DOHH2 (cell line): ENCODE results near the gene MYL12B.

ENCODE experiments used
- EZH2phosphoT487 ChIP-seq: fragments of 200-600 bp; sonication (generic); IDR thresholded peaks from 2 replicates; pipeline ENCODE4 v1.6.1; 2017; ENCODE audit warnings: borderline replicate concordance, mild to moderate bottlenecking, antibody characterized with exemption, low read length, moderate library complexity, mixed read lengths
- TF ChIP-seq, protein P1 (sequence below): fragments of 200-600 bp; sonication (generic); IDR thresholded peaks from one replicate; pipeline ENCODE4 v1.5.1; 2014; ENCODE audit warnings: antibody characterized with exemption, mild to moderate bottlenecking, low read depth, low read length; ENCODE audit not compliant: poor library complexity, severe bottlenecking

DNA sequence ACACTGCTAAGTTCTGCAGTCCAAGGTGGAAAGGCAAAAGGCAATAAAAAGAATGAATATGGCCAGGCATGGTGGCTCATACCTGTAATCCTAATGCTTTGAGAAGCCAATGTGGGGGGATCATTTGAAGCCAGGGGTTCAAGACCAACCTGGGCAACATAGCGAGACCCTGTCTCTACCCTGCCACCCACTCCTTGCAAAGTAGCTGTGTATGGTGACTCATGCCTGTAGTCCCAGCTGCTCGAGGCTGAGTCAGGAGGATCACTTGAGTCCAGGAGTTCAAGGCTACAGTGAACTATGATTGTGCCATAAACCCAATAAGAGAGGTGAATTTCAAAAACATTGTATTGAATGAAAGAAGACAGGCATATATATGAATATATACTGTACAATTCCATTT lies 2.4 kb downstream of the MYL12B start:
- TF ChIP-seq, protein P1, sequence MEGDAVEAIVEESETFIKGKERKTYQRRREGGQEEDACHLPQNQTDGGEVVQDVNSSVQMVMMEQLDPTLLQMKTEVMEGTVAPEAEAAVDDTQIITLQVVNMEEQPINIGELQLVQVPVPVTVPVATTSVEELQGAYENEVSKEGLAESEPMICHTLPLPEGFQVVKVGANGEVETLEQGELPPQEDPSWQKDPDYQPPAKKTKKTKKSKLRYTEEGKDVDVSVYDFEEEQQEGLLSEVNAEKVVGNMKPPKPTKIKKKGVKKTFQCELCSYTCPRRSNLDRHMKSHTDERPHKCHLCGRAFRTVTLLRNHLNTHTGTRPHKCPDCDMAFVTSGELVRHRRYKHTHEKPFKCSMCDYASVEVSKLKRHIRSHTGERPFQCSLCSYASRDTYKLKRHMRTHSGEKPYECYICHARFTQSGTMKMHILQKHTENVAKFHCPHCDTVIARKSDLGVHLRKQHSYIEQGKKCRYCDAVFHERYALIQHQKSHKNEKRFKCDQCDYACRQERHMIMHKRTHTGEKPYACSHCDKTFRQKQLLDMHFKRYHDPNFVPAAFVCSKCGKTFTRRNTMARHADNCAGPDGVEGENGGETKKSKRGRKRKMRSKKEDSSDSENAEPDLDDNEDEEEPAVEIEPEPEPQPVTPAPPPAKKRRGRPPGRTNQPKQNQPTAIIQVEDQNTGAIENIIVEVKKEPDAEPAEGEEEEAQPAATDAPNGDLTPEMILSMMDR: no peak
- TF ChIP-seq EZH2phosphoT487: no peak
